Inflammatory macrophage treated with lipopolysaccharide for 1 hour (primary cell): ENCODE data around the gene PPP4C.

Experiments used
- DNase-seq, 2 donors: peaks; one replicate each; pipeline ENCODE4 v3.0.0-alpha.2; 2020 to 2022

The PPP4C gene

GRCh38 chr16:30131869-30132475 lies 56.2 kb downstream of the PPP4C start:
- no peak for DNase-seq

GRCh38 chr16:30132591-30132990 lies 56.8 kb downstream of the PPP4C start:
- no peak for DNase-seq
